OCI-LY7 (cell line): Measurements from ENCODE around the gene PEX5L. TPM values are rescaled to one million over a fixed set of nuclear protein-coding genes. Genes with fewer than 3 reads are reported as not detected.

Source experiments
- BruUV-seq: library from RNA; stranded (reverse); fragments of 400-500 nt; replicated peaks from 2 replicates; lab custom pipeline; 2021; lab: Mats Ljungman, UMichigan
- CTCF ChIA-PET: fragments of 300-600 bp; sonication (Branson Sonifier 250); formaldehyde crosslinking; loops from one replicate; lab custom pipeline; 2022; ENCODE audit warnings: antibody characterized with exemption; ENCODE audit not compliant: unreplicated experiment; lab: Charles Lee
- POLR2A ChIA-PET: fragments of 300-600 bp; sonication (Branson Sonifier 250); formaldehyde crosslinking; loops from one replicate; lab custom pipeline; 2022; ENCODE audit warnings: antibody characterized with exemption; lab: Charles Lee
- DNase-seq: peaks from one replicate; pipeline ENCODE4 v3.0.0-alpha.2; 2015; ENCODE audit warnings: low spot score
- H2AFZ ChIP-seq: fragments of 200-600 bp; sonication (generic), shearing (Covaris generic); 2 replicates; pipeline ENCODE4 v1.6.1; 2014; ENCODE audit warnings: mild to moderate bottlenecking, antibody characterized with exemption, low read length, moderate library complexity
- H3K27ac ChIP-seq: fragments of 200-600 bp; sonication (generic); 2 replicates; pipeline ENCODE4 v1.5.1; 2014; ENCODE audit warnings: mixed run types, low read depth, mild to moderate bottlenecking, moderate library complexity, low read length, inconsistent platforms; ENCODE audit not compliant: poor library complexity, severe bottlenecking
- H3K36me3 ChIP-seq: fragments of 200-600 bp; sonication (generic); 2 replicates; pipeline ENCODE4 v1.6.1; 2014; ENCODE audit warnings: mild to moderate bottlenecking, antibody characterized with exemption, low read length, moderate library complexity, mixed read lengths; ENCODE audit not compliant: insufficient read depth
- H3K4me1 ChIP-seq: fragments of 200-600 bp; sonication (generic); 2 replicates; pipeline ENCODE4 v1.5.1; 2014; ENCODE audit warnings: mild to moderate bottlenecking, low read length; ENCODE audit not compliant: insufficient read depth, poor library complexity, severe bottlenecking
- H3K4me2 ChIP-seq: fragments of 200-600 bp; sonication (generic); 2 replicates; pipeline ENCODE4 v1.6.1; 2014; ENCODE audit warnings: mild to moderate bottlenecking, low read length
- H3K4me3 ChIP-seq: fragments of 200-600 bp; sonication (generic); 2 replicates; pipeline ENCODE4 v1.5.1; 2014; ENCODE audit warnings: mild to moderate bottlenecking, low read depth, low read length; ENCODE audit not compliant: poor library complexity, severe bottlenecking
- H3K79me2 ChIP-seq: fragments of 200-600 bp; sonication (generic); 2 replicates; pipeline ENCODE4 v1.6.1; 2016; ENCODE audit warnings: low read depth, mild to moderate bottlenecking, low read length, moderate library complexity, mixed read lengths; ENCODE audit not compliant: insufficient read depth
- H3K9me2 ChIP-seq: fragments of 200-600 bp; sonication (generic); 2 replicates; pipeline ENCODE4 v1.6.1; 2016; ENCODE audit warnings: mild to moderate bottlenecking, low read length, mixed read lengths; ENCODE audit not compliant: insufficient read depth
- H3K9me3 ChIP-seq: fragments of 200-600 bp; sonication (generic); 2 replicates; pipeline ENCODE4 v1.6.1; 2014; ENCODE audit warnings: mild to moderate bottlenecking, mixed run types, low read length, mixed read lengths
- H4K20me1 ChIP-seq: fragments of 200-600 bp; sonication (generic); 2 replicates; pipeline ENCODE4 v1.6.1; 2014; ENCODE audit warnings: mild to moderate bottlenecking, antibody characterized with exemption, low read length, moderate library complexity, mixed read lengths; ENCODE audit not compliant: insufficient read depth
- EZH2phosphoT487 ChIP-seq: fragments of 200-600 bp; sonication (generic); IDR thresholded peaks from 2 replicates; pipeline ENCODE4 v1.6.1; 2018; ENCODE audit warnings: low read depth, borderline replicate concordance, mild to moderate bottlenecking, mixed run types, antibody characterized with exemption, low read length, moderate library complexity, mixed read lengths
- intact Hi-C: fragments of 100-400 bp; cut with micrococcal nuclease; formaldehyde crosslinking; loops from one replicate; pipeline ENCODE4 v1.10.0; 2022; ENCODE audit not compliant: unreplicated experiment
- total RNA-seq, 2 experiments: library from RNA; depleted of rRNA in 1 of 2; stranded (reverse); fragments of >200 nt in 1 of 2; shearing (Covaris generic) in 1 of 2; gene quantifications; 2 replicates each; pipeline ENCODE4 v1.2.3, GENCODE V29; 2014 to 2022
- TF ChIP-seq, protein P1 (sequence below): fragments of 200-600 bp; sonication (generic); conservative IDR thresholded peaks from 2 replicates; pipeline ENCODE4 v1.5.1; 2014; ENCODE audit warnings: mild to moderate bottlenecking, antibody characterized with exemption, low read length, moderate library complexity, mixed read lengths

The PEX5L gene
- total RNA-seq, 2 experiments from 2014 or later, result not detected

DNA sequence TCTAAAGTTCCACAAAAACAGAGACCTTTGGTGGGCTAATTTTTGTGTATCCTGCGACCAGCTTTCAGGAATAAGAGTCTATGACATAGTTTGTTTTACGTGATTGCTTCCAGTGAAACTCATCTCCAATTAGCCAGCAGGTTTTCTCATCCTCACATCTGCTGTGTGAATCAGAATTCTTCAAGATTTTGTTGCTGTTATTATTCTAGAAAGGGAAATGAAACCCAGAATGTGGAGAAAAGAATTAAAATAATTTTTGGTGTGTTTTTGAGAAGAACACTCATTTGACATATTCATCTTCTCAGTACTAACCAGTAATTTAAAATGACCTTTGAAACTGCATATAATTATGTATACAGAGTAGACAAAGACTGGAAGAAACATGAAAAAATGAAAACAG lies 208.0 kb downstream of the PEX5L start:
- no peaks in the 10 kb centered on the region for H3K9me2 ChIP-seq
- ChIA-PET POLR2A (interaction anchor here (0.7 kb wide), 1 partner anchor 194 kb away, joined by 3 read pairs; no protein-coding TSS in a partner anchor), CTCF (no interaction called here)
- no peak for TF ChIP-seq EZH2phosphoT487
- TF ChIP-seq, protein P1, sequence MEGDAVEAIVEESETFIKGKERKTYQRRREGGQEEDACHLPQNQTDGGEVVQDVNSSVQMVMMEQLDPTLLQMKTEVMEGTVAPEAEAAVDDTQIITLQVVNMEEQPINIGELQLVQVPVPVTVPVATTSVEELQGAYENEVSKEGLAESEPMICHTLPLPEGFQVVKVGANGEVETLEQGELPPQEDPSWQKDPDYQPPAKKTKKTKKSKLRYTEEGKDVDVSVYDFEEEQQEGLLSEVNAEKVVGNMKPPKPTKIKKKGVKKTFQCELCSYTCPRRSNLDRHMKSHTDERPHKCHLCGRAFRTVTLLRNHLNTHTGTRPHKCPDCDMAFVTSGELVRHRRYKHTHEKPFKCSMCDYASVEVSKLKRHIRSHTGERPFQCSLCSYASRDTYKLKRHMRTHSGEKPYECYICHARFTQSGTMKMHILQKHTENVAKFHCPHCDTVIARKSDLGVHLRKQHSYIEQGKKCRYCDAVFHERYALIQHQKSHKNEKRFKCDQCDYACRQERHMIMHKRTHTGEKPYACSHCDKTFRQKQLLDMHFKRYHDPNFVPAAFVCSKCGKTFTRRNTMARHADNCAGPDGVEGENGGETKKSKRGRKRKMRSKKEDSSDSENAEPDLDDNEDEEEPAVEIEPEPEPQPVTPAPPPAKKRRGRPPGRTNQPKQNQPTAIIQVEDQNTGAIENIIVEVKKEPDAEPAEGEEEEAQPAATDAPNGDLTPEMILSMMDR, result no peak
- no peaks in the 10 kb centered on the region for H3K36me3 ChIP-seq
- intact Hi-C loops, result no loop called here
- no peaks in the 10 kb centered on the region for H3K9me3 ChIP-seq
- BruUV-seq, result no TSS peak
- no peak overlapping the region for H3K4me2 ChIP-seq
- H3K4me1 ChIP-seq, result no peaks in the 10 kb centered on the region
- no peaks in the 10 kb centered on the region for H4K20me1 ChIP-seq
- H3K27ac ChIP-seq, result no peak overlapping the region
- DNase-seq, result no peak
- H3K4me3 ChIP-seq, result no peak overlapping the region
- H2AFZ ChIP-seq, result no peak overlapping the region
- H3K79me2 ChIP-seq, result no peaks in the 10 kb centered on the region

DNA sequence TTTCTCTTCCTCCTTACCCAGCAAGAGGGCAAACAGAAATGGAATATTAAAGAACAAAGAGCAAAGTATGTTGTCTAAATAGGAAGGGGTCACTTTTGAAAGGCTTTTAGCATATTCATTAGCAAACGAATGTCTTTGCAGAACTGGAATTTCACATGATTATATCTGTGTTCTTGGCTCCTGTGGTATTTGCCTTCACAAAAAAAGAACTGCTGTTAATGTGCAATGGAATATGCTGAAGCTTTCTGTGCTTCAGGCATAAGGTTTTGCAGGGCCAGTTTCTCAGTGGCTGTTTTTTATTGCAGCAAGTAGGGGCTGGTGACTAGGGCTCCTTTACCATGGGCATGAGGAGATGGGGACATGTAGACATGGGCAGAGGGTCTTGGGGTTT lies 210.5 kb downstream of the PEX5L start:
- Histone ChIP-seq H3K4me2 (no peak overlapping the region), H4K20me1 (no peaks in the 10 kb centered on the region), H3K79me2 (no peaks in the 10 kb centered on the region), H3K9me2 (no peaks in the 10 kb centered on the region), H2AFZ (no peak overlapping the region), H3K36me3 (no peaks in the 10 kb centered on the region), H3K9me3 (no peaks in the 10 kb centered on the region), H3K4me1 (no peaks in the 10 kb centered on the region), H3K4me3 (no peak overlapping the region), H3K27ac (no peak overlapping the region)
- CTCF ChIA-PET, result no interaction called here
- no peak for TF ChIP-seq EZH2phosphoT487
- TF ChIP-seq, protein P1, result no peak
- intact Hi-C loops, result no loop called here
- DNase-seq, result no peak
- POLR2A ChIA-PET, result interaction anchor here (0.8 kb wide), 1 partner anchor 132 kb away, joined by 3 read pairs; no protein-coding TSS in a partner anchor
- BruUV-seq, result no TSS peak

DNA sequence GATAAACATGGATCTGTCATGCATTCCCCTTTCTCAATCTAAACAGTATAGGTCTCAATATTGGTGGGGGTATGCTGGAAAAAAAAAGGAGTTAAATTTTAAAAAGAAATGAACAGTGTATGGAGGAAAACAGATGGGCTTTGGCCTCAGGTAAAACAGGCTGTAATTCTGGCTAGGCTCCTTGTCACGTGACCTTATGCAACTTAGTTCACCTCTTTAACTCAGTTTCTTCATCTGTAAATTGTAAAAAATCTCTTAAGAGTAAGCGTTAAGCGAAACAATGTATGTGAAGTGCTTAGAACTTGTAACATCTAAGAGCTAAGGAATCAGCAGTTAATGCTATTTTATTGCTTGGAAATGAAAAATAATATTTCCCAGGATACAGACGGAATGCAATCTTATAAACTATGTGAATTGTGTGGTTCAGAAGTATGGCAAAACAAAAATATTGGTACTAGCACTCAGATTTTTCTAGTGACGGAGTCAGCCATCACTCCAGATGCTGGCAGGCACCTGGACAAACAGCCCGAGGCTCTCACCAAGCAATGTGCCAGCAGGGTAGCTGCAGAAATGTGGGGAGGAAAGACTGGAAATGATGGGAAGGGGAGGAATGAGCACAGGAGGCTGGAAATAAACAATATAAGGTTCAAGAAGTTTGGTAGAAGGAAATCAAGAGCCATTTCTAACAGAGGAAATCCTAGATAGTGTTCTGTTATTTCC lies 211.1 kb downstream of the PEX5L start:
- Histone ChIP-seq H3K9me3 (no peaks in the 10 kb centered on the region), H3K27ac (no peak overlapping the region), H3K36me3 (no peaks in the 10 kb centered on the region), H3K9me2 (no peaks in the 10 kb centered on the region), H2AFZ (no peak overlapping the region), H3K4me2 (no peak overlapping the region), H3K4me1 (no peaks in the 10 kb centered on the region), H3K4me3 (no peak overlapping the region), H4K20me1 (no peaks in the 10 kb centered on the region), H3K79me2 (no peaks in the 10 kb centered on the region)
- intact Hi-C loops, result no loop called here
- ChIA-PET CTCF (no interaction called here), POLR2A (interaction anchor here (0.8 kb wide), 1 partner anchor 133 kb away, joined by 3 read pairs; no protein-coding TSS in a partner anchor)
- no TSS peak for BruUV-seq
- DNase-seq, result no peak
- TF ChIP-seq, protein P1, result no peak
- no peak for TF ChIP-seq EZH2phosphoT487
